Peyer's patch (tissue), 4 donors: ENCODE measurements around the gene CRACDL.

ENCODE experiments used
- CTCF ChIP-seq, 6 experiments: fragments of 450-650 bp in 4 of 6; fragments of 200-600 bp in 2 of 6; sonication (generic) in 1 of 6; IDR thresholded peaks; one replicate each; pipeline ENCODE4 v1.5.1; 2017 to 2019; ENCODE audit warnings: antibody characterized with exemption in 6 of 6, mild to moderate bottlenecking in 3 of 6, moderate library complexity in 1 of 6
- POLR2A ChIP-seq, 2 donors: fragments of 450-650 bp; IDR thresholded peaks; one replicate each; pipeline ENCODE4 v1.5.1; 2017; ENCODE audit warnings: antibody characterized with exemption in 2 of 2, mild to moderate bottlenecking in 2 of 2, moderate library complexity in 2 of 2

- TF ChIP-seq CTCF (IDR thresholded peaks at IDR 0.05) (no peak), POLR2A (IDR thresholded peaks at IDR 0.05) (no peak)
Measured at GRCh38 chr2:98946855-98947254, 10.8 kb upstream of the CRACDL start.
